GM21576 (cell line): ENCODE measurements around the gene DELE1.

Experiments used
- ATAC-seq: cut with Tn5 transposase; IDR thresholded peaks from one replicate; pipeline ENCODE4 v1.9.1; 2021; ENCODE audit warnings: mild to moderate bottlenecking, moderate library complexity; ENCODE audit not compliant: unreplicated experiment

Gene DELE1

DNA sequence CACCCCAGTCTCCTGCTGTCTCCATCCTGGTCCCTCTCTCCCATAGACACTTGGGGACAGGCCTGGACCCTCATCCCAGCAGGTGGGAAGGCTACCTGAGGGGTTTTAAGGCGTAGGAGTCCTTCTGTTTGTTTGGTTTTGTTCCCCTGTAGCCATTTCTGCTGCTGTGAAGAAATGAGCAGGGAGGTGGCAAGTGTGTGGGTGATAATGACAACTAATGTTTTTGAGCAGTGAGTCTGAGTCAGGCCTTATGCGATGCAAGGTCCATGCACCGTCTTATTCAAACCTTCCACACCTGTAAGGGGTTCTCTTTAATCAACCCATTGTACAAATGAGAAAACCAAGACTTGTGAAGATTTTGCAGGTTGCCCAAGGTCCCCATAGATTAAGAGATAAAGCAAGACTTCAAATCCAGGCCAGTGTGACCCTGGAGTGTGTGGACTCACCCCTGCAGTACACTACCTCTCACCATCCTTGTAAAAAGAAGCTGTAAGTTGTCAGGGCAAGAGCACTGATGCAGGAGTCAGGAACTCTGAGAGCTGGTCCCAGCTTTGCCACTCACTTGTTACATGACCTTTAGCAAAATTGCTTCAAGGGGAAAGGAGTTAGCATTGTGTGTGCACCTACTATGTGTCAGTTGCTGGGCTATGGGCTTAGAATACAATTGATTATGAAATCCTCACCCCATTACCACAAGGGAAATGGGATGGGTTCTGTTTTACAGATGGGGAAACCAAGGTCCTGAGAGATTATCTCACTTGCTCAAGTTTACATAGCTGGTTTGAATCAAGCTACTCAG, 26.7 kb downstream of the DELE1 start:
- ATAC-seq, result no peak

DNA sequence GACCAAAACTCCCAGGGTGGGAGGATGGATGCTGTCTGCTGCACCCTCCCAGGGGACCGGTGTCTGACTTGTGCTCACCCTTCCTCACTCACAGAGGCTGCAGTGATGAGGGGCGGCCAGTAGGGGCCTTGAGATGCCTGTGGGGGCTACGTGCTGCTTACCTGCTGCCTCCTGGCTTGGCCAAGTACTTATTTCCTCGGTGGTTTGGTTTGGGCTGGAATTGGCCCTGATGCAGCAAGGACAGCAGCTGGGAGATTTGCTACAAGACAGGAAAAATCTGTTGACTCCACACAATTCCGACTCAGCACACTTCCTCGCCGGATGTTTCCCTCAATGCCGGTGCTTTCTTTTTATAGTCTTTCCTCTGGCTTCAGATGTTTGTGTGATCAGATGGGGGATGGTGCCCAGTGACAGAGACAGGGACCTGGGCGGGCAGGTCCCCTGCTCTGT, 27.7 kb downstream of the DELE1 start:
- ATAC-seq, result peak; percentile 65

DNA sequence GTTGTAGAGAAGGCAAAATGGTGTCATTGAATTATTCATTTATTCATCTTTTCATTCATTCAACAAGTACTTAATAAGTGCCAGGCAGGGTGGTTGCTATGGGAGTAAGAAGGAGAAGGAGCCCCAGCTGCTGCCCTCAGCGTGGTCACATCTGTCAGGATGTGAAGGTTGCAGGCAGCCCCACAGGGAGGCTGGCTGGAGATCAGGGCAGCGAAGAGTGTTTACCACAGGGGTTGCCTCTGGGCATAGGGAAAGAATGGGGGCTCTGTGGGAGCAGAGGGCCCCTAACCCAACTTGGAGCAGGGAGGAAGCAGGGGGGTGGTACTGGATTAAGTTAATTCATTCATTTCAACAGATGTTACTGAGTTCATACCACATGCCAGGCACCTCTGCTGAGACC, 28.3 kb downstream of the DELE1 start:
- no peak for ATAC-seq

DNA sequence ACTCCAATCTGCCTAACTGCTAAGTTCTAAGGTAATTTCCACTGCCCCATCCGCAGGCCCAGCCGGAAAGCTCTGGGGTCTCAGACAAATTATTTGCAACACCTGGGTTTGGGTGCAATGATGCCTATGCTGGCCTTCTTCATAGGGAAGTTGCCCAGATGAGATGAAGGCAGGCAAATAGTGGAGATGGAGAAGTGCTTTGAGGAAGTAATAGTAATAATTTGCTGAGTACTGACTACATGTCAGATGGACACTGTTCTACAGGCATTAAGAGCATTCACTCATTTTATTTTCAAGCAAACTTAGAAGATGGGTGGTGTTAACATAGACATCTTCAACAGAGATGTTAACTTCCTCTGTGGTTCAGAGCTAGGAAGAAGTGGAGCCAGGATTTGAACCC, 30.5 kb downstream of the DELE1 start:
- ATAC-seq, result no peak

DNA sequence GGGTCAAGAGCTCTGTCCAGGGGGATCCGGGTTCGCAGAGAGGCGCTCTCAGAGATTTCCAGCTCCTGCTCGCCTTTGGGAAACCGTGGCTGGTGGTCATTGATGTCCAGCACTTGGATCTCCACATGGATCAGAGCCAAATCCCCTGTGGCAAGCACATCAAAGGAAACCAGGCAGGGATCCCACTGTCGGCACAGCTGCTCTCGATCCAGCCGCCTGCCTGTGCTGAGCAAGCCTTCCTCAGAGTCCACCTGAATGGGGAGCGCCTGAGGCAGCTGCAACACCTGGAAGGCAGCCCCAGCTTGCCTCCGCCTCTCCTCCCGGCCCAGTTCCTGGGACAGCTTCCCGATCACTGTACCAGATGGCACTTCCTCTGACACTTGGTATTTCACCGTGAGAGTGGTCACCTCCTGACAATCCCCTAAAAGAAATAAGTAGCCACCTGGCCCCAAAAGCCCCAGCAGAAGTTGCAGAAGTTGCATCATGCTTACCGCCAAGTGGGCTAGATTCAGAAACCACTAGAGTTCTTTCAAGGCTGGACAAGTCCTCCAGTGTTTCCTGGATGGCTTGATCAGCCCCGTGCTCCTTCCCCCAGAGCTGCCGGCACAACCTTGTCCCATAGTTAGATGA, 33.8 kb downstream of the DELE1 start:
- ATAC-seq, result no peak

DNA sequence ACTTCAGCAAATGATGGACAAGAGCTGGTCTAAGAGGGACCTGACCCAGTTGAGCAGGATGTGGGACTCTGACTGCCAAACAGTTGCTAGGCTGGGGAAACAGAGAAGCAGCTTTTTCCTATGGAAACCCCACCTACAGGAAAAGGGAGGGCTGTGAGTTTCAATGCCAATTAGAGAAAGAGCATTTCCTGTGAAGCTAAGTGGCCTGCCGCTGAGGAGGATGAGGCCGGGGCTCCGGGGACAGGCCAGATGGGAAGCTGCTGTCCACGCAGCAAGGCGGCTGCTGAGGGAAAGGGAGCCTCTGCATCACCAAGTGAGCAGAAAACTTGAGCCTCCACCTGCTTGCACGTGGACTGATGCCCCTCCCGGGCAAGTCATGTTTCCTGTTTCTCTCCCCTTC, 34.4 kb downstream of the DELE1 start, which contains the start of gene PCDH12:
Gene PCDH12 (minus strand): TSS at position 90 of the 400 bp plus-strand sequence. CDS start 351 bp downstream, outside the sequence.
- no peak for ATAC-seq

DNA sequence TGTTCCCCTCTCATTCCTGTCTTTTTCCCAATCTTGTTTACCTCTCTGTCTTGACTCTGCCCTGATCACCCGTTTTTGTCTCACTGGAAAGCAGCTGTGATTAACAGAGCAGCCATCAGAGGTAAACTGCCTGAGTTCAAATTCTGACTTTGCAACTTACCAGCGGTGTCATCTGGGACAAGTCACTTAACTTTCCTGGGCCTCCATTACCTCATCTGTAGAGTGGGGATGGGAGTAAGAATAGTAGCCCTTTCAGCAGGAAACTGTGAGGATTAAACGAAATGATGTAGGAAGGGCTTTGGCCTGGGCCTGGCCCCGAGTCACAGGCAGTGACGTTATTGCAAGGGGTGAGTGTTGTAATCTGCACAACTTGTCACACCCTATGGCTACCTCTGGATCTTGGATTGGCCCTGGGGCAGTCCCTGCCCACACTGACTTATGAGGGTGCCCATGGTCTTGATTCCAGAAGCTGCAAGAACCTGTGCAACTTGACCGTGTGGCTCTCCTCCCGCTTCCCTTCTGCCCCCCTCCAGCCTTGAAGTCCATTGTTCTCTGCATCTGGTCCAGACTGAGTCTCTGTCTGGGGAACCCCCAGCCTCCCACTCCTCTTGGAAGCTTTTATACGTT, 35.0 kb downstream of the DELE1 start:
- no peak for ATAC-seq

DNA sequence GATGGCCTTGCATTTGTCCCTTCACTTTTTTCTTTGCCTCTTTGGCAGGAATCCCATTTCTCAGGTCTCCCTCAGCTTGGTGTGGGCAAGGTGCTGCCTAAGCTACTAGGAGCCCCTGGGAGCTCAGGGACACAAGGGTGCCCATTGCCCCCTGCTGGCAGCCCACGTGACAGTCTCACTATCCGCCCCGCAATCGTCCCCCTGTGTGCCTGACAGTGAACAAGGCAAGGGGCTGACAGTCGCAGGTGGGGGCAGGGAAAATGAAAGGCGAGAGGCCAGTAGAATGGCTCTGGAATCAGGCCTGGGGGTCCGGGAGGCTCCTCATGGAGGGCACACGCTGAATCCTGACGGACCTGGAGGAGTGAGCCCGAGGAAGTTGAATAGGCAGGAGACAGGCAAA, 36.3 kb downstream of the DELE1 start:
- ATAC-seq, result no peak

DNA sequence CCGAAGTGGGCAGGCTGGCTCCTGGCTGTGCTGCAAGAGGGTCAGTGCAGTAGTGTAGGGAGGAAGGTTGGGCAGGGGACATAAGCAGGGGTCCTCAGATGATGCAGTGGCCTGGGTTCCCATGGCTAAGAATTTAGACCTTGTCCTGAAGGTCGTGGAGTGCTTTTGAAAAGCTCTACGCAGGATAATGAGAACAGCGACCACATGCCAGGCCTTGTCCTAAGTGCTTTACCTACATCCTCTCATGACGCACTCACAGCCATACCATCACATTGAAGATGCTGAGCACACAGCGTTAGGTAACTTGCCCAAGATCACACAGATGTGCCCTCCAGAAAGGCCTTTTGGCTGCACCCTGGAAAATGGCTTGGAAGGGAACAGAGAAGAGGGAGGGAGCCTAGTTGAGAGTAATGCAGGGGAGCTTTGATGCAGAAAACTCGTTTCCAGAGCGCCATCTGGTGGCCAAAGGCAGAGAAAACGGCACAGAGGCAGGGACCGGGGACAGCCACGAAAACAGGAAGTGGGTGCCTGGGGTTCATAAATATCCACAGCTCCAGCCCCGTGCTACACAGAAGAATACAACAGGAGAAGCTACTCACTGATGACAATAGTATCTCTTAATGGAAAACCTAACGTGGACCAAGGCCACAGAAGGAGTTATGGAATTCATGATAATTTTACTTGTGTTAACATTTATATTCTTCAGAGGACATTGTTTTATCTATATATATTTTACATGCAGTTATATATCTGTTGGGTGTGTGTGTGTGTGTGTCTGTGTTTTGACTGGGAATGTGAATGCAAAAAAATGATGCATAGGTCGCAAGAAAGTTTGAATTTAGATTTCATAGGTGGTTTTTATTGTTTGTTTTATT, 37.0 kb downstream of the DELE1 start:
- ATAC-seq, result peak; percentile 94

DNA sequence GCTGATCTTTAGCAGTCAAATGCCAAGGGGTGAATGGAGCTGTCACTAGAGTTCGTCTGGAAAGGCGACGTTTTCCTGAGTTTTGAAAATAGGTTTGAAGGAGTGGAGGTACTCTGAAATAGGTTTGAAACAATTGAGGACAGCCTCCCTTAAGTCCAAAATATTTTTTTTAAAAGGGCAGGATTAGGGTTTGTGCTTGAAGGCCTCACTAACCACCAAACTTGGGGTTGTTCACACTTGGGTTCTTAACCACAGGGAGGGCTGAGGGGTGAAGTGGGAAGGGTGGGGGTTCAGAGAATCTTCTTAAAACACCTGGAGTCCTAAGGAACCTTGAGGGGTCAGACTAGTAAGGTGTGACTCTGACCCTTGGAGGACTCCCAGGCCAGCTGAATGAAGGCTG, 37.8 kb downstream of the DELE1 start:
- ATAC-seq, result no peak

DNA sequence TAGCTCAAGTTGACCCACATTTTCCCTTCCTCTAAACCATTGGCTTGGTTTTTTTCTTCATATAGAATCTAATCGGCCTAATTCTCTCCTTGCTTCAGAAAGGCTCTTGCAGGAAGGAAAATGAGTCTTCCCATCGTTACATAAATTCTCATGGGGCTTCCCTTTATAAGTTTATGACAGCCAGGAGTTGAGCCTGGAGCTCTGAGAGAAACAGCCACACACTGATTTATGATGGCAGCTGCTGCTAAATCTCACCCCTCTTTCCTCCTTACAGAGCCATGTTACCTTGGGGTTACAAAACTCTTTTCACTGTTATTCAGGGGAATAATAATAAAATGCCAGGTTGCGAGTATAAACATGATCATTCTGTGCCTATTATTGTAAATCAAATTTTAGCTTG, 40.0 kb downstream of the DELE1 start:
- ATAC-seq, result no peak

DNA sequence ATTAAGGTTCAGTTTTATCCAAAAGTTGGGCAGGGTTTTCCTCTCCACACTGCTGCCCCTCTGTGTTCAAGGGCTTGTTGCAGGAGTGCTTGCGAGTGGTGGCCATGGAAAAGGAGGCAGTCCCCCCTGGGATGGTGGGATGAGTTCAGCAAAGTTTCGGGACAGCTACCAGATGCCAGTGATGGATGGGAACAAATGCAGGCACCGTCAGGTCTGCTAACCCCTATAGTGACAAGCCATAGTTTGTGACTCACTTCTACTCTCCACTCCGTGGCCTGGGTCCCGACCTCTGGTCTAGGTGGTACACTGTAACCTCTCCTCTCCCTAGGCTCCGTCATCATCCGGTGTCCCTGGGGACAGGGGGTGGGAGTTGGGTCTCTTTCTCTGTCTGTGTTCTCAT, 41.4 kb downstream of the DELE1 start:
- no peak for ATAC-seq

DNA sequence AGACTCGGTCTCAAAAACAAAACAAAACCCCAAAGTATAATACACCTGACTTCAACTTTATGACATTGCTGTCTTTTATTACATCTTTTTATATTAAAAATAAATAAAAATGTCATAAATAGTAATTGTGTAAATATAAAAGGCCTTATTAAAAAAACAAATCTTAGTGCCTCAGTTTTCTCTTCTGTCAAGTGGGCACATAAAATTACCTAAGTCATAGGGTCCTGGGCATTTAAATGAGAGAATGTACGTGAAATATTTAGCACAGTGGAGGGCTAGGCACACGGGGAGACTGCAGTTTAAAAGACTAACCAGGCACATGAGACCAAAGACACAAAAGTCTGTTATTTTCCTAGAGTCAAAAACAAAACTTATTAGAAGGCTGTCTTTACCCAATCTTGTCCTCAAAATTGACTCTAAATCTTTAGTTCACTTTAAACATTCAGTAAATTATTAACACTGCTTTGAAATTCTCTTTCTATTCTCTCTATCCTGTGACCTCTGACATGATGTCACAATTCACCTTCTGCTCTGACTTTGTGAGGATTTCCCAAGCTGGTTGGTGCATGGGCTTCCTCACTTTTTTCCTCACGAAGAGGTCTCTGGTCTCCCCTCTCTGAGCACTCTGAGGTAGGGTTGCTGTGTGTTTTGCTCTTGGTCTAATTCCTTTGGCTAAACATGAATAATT, 42.7 kb downstream of the DELE1 start:
- no peak for ATAC-seq

DNA sequence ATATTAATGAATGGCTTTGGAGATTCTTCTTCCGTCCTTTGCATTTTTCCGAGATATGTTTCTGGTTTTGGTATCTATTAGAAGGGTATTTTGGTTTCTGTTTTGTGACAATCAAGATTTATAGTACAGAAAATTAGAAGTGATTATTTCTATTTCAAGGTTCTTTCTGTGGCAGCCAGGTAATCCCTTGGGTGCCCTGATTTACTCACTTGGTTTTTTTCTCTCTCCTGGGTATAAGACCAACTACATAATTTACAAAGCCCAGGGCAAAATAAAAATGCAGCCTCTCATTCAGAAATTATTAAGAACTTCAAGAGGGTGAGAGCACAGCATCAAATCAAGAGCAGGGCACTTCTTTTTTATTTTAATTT, 43.3 kb downstream of the DELE1 start:
- no peak for ATAC-seq

DNA sequence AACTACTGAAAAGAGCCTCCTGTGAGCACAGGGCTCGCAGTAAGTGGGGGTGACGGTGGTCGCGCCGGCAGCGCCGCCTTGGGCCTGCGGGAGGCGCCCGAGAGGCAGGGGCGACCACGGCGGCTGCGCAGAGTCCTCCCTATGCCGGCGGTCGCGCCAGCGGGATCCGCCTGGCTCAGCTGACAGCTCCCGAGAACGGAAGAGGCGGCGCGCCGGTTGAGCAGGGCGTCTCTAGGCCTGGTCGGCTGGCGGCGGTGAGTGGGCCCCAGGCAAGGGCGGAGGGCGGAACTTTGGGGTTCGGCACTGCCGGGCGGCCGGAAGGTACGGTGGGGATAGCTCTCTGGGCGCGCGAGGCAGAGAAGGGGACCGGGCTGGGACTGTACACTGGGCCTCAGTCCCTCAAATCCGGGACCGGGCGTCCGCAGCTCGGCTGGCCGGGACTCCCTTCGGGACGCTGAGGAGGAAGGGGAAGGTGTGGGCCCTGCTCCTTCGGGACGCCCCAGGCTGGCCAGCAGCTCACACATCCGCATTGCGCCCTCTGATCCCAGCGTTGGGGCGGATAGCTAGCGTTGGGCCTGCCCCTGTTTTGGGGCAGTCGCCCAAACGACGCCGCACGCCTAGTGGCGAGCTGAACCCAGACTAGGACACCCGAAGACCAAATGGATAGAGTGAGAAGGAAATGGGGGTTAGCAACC, 45.4 kb downstream of the DELE1 start, which contains the start of gene RNF14:
Gene RNF14 (plus strand): TSS at position 192 of the 695 bp plus-strand sequence. CDS start 4,484 bp downstream, outside the sequence.
- ATAC-seq, result peak; percentile 91

DNA sequence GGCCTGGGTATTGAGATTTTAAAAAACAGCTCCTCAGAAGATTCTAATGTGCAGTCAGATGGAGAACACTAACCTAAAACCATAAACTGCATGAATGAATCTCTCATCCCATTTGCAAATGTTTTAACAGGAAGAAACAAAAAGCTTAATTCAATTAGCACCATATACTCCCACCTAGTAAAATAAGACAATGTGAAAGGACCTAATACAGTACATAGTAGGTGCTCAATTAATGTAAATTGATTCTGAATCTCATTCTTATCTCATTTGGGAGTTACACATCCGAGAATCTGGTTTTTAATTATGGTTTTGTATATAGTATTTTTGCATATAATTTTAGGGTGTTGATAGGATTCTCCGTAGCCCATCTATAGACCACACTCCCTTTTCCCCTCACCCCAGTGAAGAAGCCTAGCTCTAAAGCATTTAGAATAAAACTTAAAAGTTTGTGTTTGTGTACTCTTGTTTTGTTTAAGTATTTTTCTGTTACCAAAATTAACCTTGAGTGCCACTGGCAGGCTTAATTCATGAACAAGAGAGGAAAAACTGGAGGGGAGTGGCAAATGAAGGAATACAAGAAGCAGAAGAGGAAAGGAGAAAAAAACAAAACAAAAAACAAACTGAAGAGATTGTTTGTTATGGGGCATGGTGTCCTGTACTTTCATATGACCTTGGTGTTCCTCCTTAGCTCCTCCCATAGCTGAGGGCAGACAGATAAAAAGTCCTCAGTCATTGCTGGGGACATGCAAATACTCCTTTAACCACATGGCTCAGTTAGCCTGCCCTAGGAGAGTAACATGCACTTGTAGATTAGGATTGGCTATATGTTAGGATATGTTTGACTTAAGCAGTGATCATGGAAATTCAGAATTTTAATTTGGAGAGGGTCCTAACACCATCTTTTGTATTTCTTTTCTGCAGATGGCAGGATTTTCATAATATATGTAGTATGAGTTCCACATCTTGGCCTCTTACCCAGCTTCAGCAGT, 46.4 kb downstream of the DELE1 start:
- ATAC-seq, result peak; percentile 66

DNA sequence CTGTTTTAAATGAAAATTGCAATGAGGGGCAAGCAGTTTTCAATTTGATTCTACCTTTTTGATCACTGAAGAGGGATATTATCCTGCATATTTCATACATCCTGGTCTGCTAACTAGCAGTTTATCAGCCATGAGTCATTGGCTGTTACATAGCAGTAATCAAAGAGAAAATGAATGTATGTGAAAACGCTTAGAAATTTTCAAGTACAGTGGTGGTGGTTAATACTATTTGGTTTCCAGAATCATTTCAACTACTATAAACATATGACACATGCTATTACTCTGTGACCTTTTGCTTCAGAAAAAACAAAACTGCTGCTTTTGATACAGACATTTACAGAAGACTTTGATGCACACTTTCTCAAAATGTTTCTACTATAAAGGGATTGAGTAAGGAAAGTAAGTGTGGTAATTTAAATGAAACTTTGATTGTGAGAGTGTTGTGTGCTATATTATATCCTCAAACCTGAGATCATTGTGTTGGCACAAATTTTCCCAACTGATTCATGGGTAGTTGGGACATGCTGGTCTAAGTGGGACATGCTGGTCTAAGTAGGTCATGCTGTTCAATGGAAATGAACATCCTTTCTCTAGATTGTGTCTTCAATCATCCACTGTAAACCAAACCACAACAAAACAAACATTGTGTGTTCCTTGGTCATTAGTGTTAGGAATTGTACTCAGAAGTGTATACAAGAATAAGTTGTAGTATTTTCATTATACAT, 50.4 kb downstream of the DELE1 start:
- ATAC-seq, result no peak

DNA sequence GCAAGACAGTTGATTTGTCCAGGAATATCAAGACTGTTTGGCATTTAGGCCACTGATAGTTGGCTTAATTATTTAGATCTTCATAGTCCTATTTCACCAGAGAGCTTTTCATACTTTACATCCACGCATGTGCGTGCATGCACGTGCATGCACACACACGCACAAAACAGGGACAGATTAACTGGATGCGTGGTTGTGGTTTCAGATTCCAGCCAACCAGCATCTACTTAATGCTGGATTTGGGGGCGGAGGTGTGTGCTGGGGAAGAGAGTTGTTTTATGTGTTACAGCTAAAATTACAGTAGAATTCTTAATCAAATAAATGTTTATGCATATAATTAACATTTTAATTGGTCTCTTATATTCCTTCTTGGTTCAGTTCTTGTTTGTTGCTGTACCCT, 52.5 kb downstream of the DELE1 start:
- ATAC-seq, result no peak
